Left forelimb (tissue), 1 donor: Measurements from ENCODE around the gene ALKBH4.
"Not testable (repeated sequence)": the region's sequence is repeated elsewhere in the genome, so short reads cannot be mapped to it uniquely, and the experiment has no call there.

Experiments
- DNase-seq: peaks from one replicate; pipeline ENCODE4 v3.0.0-alpha.2; 2018; ENCODE audit warnings: low spot score

The ALKBH4 gene

GRCh38 chr7:102464577-102465280 lies at the start of gene ALKBH4, which contains the start of gene LRWD1:
Gene ALKBH4, minus strand, starts transcription at chr7:102464863. Its CDS starts 27 bp downstream, at chr7:102464836.
Gene LRWD1, plus strand, starts transcription at chr7:102464984. Its CDS starts 97 bp downstream, at chr7:102465081.
- peak; percentile 95 for DNase-seq

- DNase-seq, result peak; percentile 89
Observed at GRCh38 chr7:102512642-102513221, 48.1 kb upstream of the ALKBH4 start.

DNA sequence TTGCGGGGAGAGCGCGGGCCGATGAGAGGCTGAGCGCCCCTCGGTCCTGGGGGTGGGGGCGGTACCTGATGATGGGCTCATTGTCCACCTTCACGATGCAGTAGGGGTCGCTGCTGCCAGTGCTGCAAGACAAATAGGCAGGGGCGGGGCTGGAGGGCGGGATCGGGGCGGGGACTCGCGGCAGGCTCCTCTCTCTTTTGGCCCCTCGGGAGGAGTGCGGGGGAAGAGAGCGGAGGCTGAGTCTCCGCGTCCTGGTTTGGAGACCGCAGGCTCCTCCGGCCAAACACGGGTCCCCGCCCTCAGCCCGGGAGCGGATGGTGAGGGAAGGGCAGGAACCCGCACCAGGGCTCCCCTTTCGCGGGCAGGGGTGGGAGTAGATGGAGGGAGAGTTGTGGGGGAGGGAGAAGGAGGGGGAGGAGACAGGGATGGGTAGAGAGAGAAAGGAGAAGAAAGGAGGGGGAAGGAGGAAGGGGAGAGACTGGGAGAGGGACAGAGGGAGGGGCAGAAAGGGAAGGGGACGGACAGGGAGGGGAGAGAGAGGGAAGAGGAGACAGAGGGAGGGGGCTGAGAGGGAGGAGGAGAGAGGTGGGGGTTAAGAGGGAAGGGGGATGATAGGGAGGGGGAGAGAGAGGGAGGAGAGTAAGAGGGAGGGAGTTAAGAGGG lies 47.3 kb upstream of the ALKBH4 start:
- DNase-seq, result not testable (repeated sequence)

DNA sequence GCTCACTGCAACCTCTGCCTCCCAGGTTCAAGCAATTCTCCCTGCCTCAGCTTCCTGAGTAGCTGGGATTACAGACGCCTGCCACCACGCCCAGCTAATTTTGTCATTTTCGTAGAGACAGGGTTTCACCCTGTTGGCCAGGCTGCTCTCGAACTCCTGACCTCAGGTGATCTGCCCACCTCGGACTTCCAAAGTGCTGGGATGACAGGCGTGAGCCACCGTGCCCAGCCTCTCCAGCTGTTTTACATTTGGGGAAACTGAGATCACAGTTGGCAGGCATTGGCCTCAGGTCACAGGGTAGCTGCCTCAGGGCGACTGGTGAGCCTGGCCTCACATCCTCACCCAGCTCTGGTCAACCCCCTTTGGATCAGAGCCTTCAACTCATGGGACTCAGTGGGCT lies 45.9 kb upstream of the ALKBH4 start:
- DNase-seq, result not testable (repeated sequence)

- DNase-seq, result not testable (repeated sequence)
Observed at GRCh38 chr7:102507410-102508088, 42.9 kb upstream of the ALKBH4 start.

- DNase-seq, result not testable (repeated sequence)
Observed at GRCh38 chr7:102505298-102506185, 40.9 kb upstream of the ALKBH4 start.

- DNase-seq, result not testable (repeated sequence)
Observed at GRCh38 chr7:102503141-102503540, 38.5 kb upstream of the ALKBH4 start.

- not testable (repeated sequence) for DNase-seq
Observed at GRCh38 chr7:102498321-102498720, 33.7 kb upstream of the ALKBH4 start.

GRCh38 chr7:102497308-102497707 lies 32.6 kb upstream of the ALKBH4 start:
- DNase-seq, result not testable (repeated sequence)

GRCh38 chr7:102496861-102497260 lies 32.2 kb upstream of the ALKBH4 start:
- not testable (repeated sequence) for DNase-seq

GRCh38 chr7:102494473-102495149 lies 29.9 kb upstream of the ALKBH4 start:
- not testable (repeated sequence) for DNase-seq

- DNase-seq, result not testable (repeated sequence)
Observed at GRCh38 chr7:102494026-102494425, 29.4 kb upstream of the ALKBH4 start.

DNA sequence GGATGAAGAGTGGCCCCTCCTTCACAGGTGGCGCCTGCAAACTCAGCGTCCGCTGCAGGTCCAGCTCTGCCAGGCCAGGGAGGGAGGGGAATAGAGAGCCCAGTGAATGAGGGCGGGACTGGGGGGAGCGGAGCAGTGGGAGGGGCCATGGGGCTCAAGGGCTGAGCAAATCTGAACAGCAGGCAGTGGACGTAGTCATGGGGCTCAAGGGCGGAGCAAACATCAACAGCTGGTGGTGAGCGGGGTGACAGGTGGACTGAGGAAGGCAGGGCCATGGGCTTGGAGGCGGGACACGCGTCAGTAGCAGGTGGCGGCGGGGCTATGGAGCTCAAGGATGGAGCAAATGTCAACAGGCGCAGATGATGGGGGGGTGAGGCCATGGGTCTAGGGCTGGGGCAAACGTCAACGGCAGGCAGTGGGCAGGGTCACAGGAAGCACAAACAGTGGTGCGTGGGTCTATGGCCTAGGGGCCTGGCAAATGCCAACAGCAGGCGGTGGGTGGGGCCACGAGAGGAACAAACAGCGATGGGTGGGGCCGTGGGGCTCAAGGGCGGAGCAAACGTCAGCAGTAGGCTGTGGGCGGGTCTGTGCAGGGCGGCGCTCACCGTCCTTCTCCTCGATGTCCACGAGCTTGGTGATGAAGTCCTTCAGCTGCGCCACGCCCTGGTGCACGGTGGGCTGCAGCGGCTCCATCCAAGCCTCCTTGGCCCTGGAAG lies 28.7 kb upstream of the ALKBH4 start:
- not testable (repeated sequence) for DNase-seq

GRCh38 chr7:102490529-102491075 lies 25.9 kb upstream of the ALKBH4 start:
- not testable (repeated sequence) for DNase-seq

DNA sequence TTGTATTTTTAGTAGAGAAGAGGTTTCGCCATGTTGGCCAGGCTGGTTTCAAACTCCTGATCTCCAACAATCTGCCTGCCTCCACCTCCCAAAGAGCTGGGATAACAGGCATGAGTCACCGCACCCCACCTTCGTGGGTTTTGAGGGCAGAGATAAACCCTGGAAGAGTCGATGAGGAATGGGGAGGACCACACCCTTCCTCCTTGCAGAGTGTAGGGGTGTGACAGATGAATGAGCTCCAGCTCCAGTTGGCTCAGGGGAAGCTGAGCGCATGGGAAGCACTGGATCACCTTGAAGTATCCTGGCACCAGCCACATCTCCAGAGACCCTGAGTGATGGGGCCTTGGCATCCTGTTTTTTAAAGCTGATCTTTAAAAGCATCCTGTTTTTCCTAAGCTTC lies 19.7 kb upstream of the ALKBH4 start:
- DNase-seq, result not testable (repeated sequence)

DNA sequence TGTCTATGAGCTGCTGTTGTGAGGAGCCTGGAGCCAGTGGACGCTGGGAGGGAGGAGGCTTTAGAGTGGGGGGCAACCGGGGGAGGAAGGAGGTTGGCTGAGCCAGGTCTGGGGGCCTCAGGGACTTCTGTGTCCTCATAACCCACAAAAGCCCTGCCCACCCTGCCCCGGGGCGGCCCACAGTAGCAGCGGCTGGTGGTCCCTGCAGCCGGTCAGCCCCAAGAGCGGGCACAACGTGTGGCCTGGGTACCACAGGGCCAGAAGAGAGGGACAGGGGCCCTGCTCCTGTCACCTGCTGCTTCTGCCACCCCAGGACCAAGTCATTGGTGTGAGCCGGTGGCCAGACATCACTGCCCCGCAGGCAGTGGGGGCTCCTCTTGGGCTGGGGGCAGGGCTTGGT lies 17.3 kb upstream of the ALKBH4 start:
- not testable (repeated sequence) for DNase-seq

GRCh38 chr7:102479982-102480637 lies 15.4 kb upstream of the ALKBH4 start:
- not testable (repeated sequence) for DNase-seq

GRCh38 chr7:102479209-102479584 lies 14.5 kb upstream of the ALKBH4 start:
- DNase-seq, result not testable (repeated sequence)
